Mucosa of rectum (tissue), 2 donors: Measurements from ENCODE around the gene RPS26.
"Not testable (repeated sequence)": the region's sequence is repeated elsewhere in the genome, so short reads cannot be mapped to it uniquely, and the experiment has no call there.

Experiments used
- H3K27ac ChIP-seq, 2 donors: one replicate each; pipeline ENCODE4 v1.7.0; 2013; ENCODE audit warnings: inconsistent platforms in 2 of 2, low read depth in 2 of 2, low read length in 2 of 2
- H3K27me3 ChIP-seq, 2 donors: one replicate each; pipeline ENCODE4 v1.7.0; 2013; ENCODE audit warnings: low read length in 2 of 2; ENCODE audit not compliant: control insufficient read depth in 2 of 2, insufficient read depth in 2 of 2
- H3K36me3 ChIP-seq, 2 donors: one replicate each; pipeline ENCODE4 v1.7.0; 2013; ENCODE audit warnings: low read length in 2 of 2; ENCODE audit not compliant: control insufficient read depth in 2 of 2, insufficient read depth in 2 of 2
- H3K4me1 ChIP-seq, 2 donors: one replicate each; pipeline ENCODE4 v1.7.0; 2013; ENCODE audit warnings: low read length in 2 of 2, mild to moderate bottlenecking in 1 of 2; ENCODE audit not compliant: control insufficient read depth in 2 of 2, insufficient read depth in 2 of 2
- H3K4me3 ChIP-seq, 2 donors: one replicate each; pipeline ENCODE4 v1.7.0; 2013; ENCODE audit warnings: low read length in 2 of 2
- H3K9ac ChIP-seq, 2 donors: one replicate each; pipeline ENCODE4 v1.7.0; 2013; ENCODE audit warnings: low read length in 2 of 2, low read depth in 1 of 2, mild to moderate bottlenecking in 1 of 2
- H3K9me3 ChIP-seq, 2 donors: one replicate each; pipeline ENCODE4 v1.7.0; 2013; ENCODE audit warnings: low read length in 2 of 2; ENCODE audit not compliant: control insufficient read depth in 2 of 2
- donor health status: healthy.
- donor health status: Normal muscosa, but diverticular disease.

Gene RPS26

DNA sequence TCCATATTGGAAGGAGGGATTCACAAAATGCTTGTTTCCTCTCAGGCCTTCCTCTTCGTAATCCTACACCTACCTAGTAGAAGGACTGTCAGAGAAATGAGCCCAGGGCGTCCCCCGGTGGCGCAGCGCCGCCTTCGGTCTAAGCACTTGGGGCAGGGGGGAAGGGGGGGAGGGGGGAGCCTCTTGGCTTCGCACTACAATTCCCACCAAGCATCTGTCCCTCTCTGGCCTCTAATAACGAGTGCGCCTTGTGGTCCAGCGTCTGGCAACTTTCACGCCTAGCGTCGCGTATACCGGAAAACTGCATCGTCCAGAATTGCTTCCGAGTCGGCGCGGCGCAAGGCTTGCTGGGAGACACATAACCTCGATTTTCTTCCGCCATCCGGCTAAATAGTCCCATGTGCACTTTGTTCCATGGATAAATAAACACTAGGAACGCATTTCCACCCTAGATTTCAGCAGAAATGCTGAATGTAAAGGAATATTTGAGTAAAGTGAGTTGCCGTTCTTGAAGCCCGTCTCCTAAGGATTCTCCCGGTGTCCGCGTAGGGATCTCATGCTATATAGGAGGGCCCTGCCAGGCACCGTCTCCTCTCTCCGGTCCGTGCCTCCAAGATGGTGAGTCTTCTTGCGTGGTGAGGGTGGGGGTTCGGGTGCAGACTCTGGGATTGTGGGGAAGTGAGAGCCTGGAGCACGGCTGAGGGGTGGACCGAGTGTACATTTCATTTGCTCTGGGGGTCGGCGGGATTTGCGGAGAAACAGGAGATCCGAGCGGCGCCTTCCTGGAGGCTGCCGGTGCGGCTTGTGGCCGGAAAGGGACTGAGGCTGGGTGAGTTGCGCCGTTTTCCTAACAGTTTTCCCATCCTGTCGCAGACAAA, at the start of gene RPS26:
Gene RPS26 (plus strand): TSS at position 367 of the 878 bp plus-strand sequence. CDS start 249 bp downstream, at position 616.
- Histone ChIP-seq H3K27me3 (no peaks in the 10 kb centered on the region), H3K36me3 (peaks cover 21 to 28% of the 10 kb centered on the region in 2 donors), H3K4me3 (peak within 1 kb of the TSS; percentile 98 to 99), H3K9ac (peak within 1 kb of the TSS; percentile 92), H3K4me1 (peaks cover 19 to 26% of the 10 kb centered on the region in 2 donors), H3K27ac (peak within 1 kb of the TSS; percentile 94 to 95), H3K9me3 (no peaks in the 10 kb centered on the region)

DNA sequence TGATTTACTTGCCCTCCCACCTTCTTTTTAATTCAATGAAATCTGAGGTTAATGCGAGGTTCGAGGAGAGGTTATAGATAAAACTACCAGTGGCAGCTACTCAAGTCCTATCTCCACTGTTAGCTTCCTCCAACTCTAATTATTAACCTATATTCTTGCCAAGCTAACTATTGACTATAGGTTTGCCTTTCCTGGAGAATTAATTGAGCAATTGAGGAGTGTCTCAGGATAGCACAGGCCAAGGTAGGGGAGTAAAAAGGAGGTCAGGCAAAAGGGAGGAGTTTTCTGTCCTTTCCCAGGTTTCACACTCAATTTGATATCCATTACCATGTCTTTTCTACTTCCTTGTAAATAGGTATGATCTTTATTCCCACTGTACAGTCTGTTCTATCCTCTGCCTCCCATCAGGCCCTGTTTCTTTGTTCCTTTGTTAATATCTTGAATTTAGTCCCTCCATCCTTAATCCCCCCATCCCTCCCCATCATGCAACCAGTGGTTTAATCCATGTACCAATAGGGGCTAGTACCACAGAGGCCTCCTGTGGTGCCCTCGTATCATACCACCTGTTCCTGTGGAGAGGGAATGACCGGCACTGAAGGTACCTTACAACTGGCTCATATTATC, 48.4 kb upstream of the RPS26 start:
- Histone ChIP-seq H3K36me3 (peaks cover 44 to 53% of the 10 kb centered on the region in 2 donors), H3K9ac (no peak overlapping the region), H3K4me3 (no peak overlapping the region), H3K4me1 (peaks cover 10 to 12% of the 10 kb centered on the region in 2 donors), H3K9me3 (no peaks in the 10 kb centered on the region), H3K27me3 (no peaks in the 10 kb centered on the region), H3K27ac (no peak overlapping the region)

DNA sequence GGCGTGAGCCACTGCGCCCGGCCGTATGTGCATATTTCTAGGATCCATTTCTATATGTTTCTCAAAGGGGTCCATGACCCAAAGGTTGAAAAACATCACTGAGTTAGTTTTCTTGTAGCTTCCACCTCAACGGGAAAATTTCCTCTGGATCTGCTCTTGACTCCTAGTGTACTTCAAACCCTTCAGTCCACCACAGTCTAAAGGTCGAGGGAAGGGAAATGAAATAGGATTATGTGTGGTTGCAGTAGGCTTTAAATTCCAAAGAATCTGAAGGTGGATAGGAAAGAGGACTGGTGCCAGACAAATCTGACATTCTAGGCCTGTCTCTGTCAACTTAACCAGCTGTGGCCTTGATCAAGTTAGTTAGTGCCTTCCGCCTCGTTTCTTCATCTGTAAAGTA, 46.4 kb upstream of the RPS26 start:
- no peak overlapping the region for H3K27ac ChIP-seq
- H3K9ac ChIP-seq: no peak overlapping the region
- peaks cover 10 to 12% of the 10 kb centered on the region in 2 donors for H3K4me1 ChIP-seq
- H3K27me3 ChIP-seq: no peaks in the 10 kb centered on the region
- H3K9me3 ChIP-seq: no peaks in the 10 kb centered on the region
- peaks cover 37 to 40% of the 10 kb centered on the region in 2 donors for H3K36me3 ChIP-seq
- no peak overlapping the region for H3K4me3 ChIP-seq

DNA sequence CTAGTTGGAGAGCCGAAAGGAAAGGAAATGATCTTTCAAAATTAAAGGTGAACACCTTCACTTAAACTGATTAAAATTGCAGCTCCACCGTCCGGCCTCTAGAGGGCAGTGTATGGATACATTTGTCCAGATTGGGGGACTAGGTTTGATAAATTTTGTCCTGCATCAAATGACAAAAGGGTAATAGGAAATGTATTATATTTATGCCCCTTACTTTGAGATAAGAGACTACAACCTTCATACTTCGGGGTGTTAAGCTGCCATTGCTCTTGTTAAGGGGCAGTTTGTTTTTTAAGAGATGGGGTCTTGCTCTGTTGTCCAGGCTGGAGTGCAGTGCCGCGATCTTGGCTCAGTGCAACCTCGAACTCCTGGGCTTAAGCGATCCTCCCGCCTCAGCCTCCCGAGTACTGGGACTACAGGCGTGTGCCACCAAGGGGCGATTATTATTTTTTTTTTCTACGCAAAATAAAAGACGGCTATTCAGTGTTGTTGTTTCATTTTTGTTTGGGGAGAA, 45.5 kb upstream of the RPS26 start:
- peaks cover 10 to 12% of the 10 kb centered on the region in 2 donors for H3K4me1 ChIP-seq
- H3K9ac ChIP-seq: peak overlapping the region; percentile 79 to 87
- peak overlapping the region; percentile 82 to 86 for H3K27ac ChIP-seq
- H3K36me3 ChIP-seq: peaks cover 28 to 31% of the 10 kb centered on the region in 2 donors
- no peaks in the 10 kb centered on the region for H3K9me3 ChIP-seq
- H3K27me3 ChIP-seq: no peaks in the 10 kb centered on the region
- peak overlapping the region; percentile 92 to 99 for H3K4me3 ChIP-seq

DNA sequence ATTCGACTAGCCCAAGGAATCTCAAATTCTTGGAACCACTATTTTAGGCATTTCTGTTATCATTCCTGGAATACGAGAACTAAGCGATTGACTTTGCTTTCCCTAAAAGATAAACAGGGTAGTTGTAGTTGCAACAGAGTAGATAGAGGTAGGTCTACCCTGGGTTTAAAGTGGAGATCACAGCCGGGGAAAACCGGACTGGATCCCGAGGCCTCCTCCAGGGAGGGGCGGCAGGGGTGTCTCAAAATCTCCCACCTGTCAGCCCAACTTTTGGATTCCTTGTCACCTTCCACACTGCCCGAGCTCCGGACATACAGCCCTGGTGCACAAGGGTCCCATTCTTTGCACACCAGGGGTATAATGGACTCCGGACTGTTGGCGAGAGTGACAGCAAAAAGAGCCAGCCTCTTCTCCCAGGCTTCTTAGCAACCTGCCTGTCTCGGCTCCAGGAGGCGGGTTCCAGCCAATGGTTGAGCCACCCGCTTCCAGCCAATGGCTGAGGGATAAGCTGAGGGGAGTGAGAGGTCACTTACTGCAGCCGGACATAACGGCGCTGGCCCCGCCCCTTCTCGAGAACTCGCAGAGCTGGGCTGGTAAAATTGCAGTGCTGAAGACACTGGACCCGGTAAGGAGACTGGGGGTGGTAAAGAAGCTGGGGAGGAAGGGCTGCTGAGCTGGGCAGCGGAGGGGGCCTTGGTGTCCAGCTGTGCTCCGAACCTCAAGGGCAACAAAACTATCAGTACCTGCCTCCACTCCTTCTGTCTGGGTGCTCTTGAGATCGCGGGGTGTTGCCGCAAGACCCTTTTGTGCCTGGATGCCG, 44.8 kb upstream of the RPS26 start, which contains the start of gene SUOX:
Gene SUOX (plus strand): TSS at position 562 of the 820 bp plus-strand sequence. CDS start 4,946 bp downstream, outside the sequence.
- H3K27me3 ChIP-seq: no peaks in the 10 kb centered on the region
- H3K4me1 ChIP-seq: peaks cover 14 to 16% of the 10 kb centered on the region in 2 donors
- H3K9ac ChIP-seq: peak within 1 kb of the TSS; percentile 87 to 99
- no peaks in the 10 kb centered on the region for H3K9me3 ChIP-seq
- peak within 1 kb of the TSS; percentile 92 to 99 for H3K4me3 ChIP-seq
- peaks cover 22 to 29% of the 10 kb centered on the region in 2 donors for H3K36me3 ChIP-seq
- peak within 1 kb of the TSS; percentile 82 to 86 for H3K27ac ChIP-seq

DNA sequence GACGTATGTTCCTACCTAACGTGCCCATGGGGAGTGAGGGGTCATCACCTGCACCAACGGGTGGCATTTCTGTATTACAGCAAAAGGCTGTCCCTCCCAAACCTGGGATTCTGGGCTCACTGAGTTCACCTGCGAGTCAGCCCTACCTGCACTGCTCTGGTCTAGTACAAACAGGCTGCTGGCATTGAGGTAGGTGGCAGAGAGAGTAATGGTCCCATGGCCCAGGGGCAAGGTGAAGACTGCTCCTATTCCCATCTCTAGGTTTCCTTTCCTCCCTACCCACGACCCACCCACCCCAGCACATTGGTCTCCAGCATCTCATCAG, 44.2 kb upstream of the RPS26 start:
- H3K4me1 ChIP-seq: peaks cover 16 to 18% of the 10 kb centered on the region in 2 donors
- peaks cover 17 to 28% of the 10 kb centered on the region in 2 donors for H3K36me3 ChIP-seq
- H3K9me3 ChIP-seq: no peaks in the 10 kb centered on the region

DNA sequence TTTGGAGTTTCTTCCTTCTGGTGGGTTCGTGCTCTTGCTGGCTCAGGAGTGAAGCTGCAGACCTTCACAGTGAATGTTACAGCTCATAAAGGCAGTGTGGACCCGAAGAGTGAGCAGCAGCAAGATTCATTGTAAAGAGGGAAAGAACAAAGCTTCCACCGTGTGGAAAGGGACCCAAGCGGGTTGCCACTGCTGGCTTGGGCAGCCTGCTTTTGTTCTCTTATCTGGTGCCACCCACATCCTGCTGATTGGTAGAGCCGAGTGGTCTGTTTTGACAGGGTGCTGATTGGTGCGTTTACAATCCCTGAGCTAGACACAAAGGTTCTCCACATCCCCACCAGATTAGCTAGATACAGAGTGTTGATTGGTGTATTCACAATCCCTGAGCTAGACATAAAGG, 42.2 kb upstream of the RPS26 start:
- Histone ChIP-seq H3K36me3 (peaks cover 3 to 25% of the 10 kb centered on the region in 2 donors), H3K4me1 (peaks cover 16 to 18% of the 10 kb centered on the region in 2 donors)
- not testable (repeated sequence) for H3K4me3 ChIP-seq, H3K27ac ChIP-seq, H3K9me3 ChIP-seq, H3K27me3 ChIP-seq, H3K9ac ChIP-seq

More for the DNA sequence above, 44.2 kb upstream of the RPS26 start:
- no peaks in the 10 kb centered on the region for H3K27me3 ChIP-seq
- peak overlapping the region; percentile 82 to 86 for H3K27ac ChIP-seq
- peak overlapping the region; percentile 92 to 99 for H3K4me3 ChIP-seq
- peak overlapping the region; percentile 87 to 99 for H3K9ac ChIP-seq

DNA sequence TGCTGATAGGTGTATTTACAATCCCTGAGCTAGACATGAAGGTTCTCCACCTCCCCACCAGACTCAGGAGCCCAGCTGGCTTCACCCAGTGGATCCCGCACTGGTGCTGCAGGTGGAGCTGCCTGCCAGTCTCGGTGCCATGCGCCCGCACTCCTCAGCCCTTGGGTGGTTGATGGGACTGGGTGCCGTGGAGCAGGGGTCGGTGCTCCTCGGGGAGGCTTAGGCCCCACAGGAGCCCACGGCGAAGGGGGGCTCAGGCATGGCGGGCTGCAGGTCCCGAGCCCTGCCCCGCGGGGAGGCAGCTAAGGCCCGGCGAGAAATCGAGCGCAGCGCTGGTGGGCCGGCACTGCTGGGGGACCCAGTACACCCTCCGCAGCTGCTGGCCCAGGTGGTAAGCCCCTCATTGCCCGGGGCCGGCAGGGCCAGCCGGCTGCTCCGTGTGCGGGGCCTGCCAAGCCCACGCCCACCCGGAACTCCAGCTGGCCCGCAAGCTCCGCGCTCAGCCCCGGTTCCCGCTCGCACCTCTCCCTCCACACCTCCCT, 41.6 kb upstream of the RPS26 start:
- not testable (repeated sequence) for H3K9me3 ChIP-seq, H3K27ac ChIP-seq, H3K27me3 ChIP-seq, H3K9ac ChIP-seq, H3K4me3 ChIP-seq
- peaks cover 16 to 18% of the 10 kb centered on the region in 2 donors for H3K4me1 ChIP-seq
- H3K36me3 ChIP-seq: peaks cover 3 to 22% of the 10 kb centered on the region in 2 donors

DNA sequence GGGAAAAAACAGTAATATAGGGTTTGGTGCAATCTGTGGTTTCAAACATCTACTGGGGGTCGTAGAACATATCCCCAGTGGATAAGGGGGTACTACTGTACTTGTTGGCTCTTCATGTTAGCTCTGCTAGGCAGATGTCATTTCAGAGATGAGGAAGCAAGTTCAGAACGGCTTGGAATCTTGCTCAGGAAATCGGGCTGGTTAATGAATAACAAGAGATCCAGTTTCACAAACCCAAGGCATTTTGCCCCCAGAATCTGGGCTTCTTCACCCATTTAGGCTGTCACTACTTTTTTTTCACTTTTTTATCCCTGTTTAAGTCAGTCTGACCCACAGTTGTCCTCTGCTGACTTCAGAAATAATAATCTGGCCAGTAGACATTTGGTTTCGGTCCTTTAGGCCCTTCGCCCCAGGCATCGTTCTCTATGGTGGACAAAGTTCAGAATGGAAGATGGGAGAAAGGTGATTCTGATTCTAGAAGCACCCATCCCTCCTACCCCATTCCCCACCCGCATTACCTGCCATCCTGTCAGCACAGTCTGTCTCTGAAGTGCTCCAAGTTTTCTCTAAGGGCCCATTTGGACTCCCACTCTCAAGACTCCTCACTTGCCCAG, 40.1 kb upstream of the RPS26 start:
- peak overlapping the region in 1 of 2 donors; percentile 36 for H3K9ac ChIP-seq
- no peaks in the 10 kb centered on the region for H3K9me3 ChIP-seq
- H3K27me3 ChIP-seq: no peaks in the 10 kb centered on the region
- peak overlapping the region in 1 of 2 donors; percentile 42 for H3K4me3 ChIP-seq
- peak overlapping the region; percentile 39 to 66 for H3K27ac ChIP-seq
- peaks cover 12 to 18% of the 10 kb centered on the region in 2 donors for H3K4me1 ChIP-seq
- H3K36me3 ChIP-seq: peaks cover 0 to 22% of the 10 kb centered on the region in 2 donors
